Activated CD8-positive, alpha-beta T cell treated with anti-CD3 and anti-CD28 coated beads for 36 hours (primary cell): ENCODE measurements around the gene USH1G. TPM values are rescaled to one million over a fixed set of nuclear protein-coding genes. Genes with fewer than 3 reads are reported as not detected.

Source experiments
- ATAC-seq: fragments of 200-7000 bp; cut with Tn5 transposase; one replicate; pipeline ENCODE4 v1.10.0; 2021; ENCODE audit warnings: mild to moderate bottlenecking, moderate library complexity
- CTCF ChIA-PET: fragments of 350-600 bp; sonication (Branson Sonifier 250); formaldehyde crosslinking; loops from one replicate; lab custom pipeline; 2021; ENCODE audit warnings: antibody characterized with exemption; lab: Charles Lee
- POLR2A ChIA-PET: fragments of 350-600 bp; sonication (Branson Sonifier 250); formaldehyde crosslinking; loops from one replicate; lab custom pipeline; 2021; ENCODE audit warnings: antibody characterized with exemption; lab: Charles Lee
- DNase-seq: peaks from one replicate; pipeline ENCODE4 v3.0.0-alpha.2; 2020
- H3K27ac Mint-ChIP-seq: one replicate; pipeline ENCODE4 v1.8.0; 2021; ENCODE audit warnings: mild to moderate bottlenecking, mixed read lengths
- H3K27me3 Mint-ChIP-seq: one replicate; pipeline ENCODE4 v1.8.0; 2021; ENCODE audit warnings: mixed read lengths
- H3K36me3 Mint-ChIP-seq: one replicate; pipeline ENCODE4 v1.8.0; 2021; ENCODE audit warnings: low read depth, mixed read lengths
- H3K4me1 Mint-ChIP-seq: one replicate; pipeline ENCODE4 v1.8.0; 2021; ENCODE audit warnings: low read depth, mixed read lengths
- H3K4me3 Mint-ChIP-seq: one replicate; pipeline ENCODE4 v1.8.0; 2021; ENCODE audit warnings: mild to moderate bottlenecking, moderate library complexity, mixed read lengths
- H3K9me3 Mint-ChIP-seq: one replicate; pipeline ENCODE4 v1.8.0; 2021; ENCODE audit warnings: mixed read lengths
- CTCF ChIP-seq: fragments of 200-600 bp; IDR thresholded peaks from one replicate; pipeline ENCODE4 v1.8.0; 2022; ENCODE audit warnings: antibody characterized with exemption, mild to moderate bottlenecking
- intact Hi-C: fragments of 100-400 bp; cut with micrococcal nuclease; formaldehyde crosslinking; loops from one replicate; pipeline ENCODE4 v1.10.0; 2022
- total RNA-seq, 2 experiments: library from RNA; stranded (reverse); gene quantifications; one replicate each; pipeline ENCODE4 v1.2.3, GENCODE V29; 2021

The USH1G gene
- not detected for total RNA-seq

- POLR2A ChIA-PET = interaction anchor here (1.1 kb wide), 1 partner anchor 50 kb away, joined by 4 read pairs; the partner anchor contains the start of gene FDXR
- Mint-ChIP-seq H3K9me3 (no peaks in the 10 kb centered on the region), H3K27ac (no peak within 1 kb of the TSS), H3K36me3 (no peaks in the 10 kb centered on the region), H3K4me3 (no peak within 1 kb of the TSS), H3K4me1 (peaks cover 10% of the 10 kb centered on the region), H3K27me3 (peaks cover 42% of the 10 kb centered on the region)
- CTCF ChIA-PET = interaction anchor here (1.1 to 9.3 kb wide), 8 partner anchors 9 to 114 kb away, joined by 3 to 73 read pairs (median 8); partner anchors contain the start of gene MRPL58
- intact Hi-C loops = loop anchor here (5.0 kb wide), 1 partner anchor 34 kb away; no protein-coding TSS in a partner anchor
- DNase-seq (no peak), ATAC-seq (peak; percentile 63)
- TF ChIP-seq CTCF = no peak
Measured at GRCh38 chr17:74922694-74923537, at the start of gene USH1G. Gene USH1G (minus strand): TSS chr17:74923255. CDS start chr17:74923073, 182 bp downstream.

GRCh38 chr17:74972107-74972972, 49.3 kb upstream of the USH1G start, which contains the start of gene HID1:
Gene HID1 (minus strand): TSS chr17:74972759. CDS start chr17:74972656, 103 bp downstream.
- ATAC-seq (peak; percentile 92), DNase-seq (peak; percentile 81)
- intact Hi-C loops = no loop called here
- TF ChIP-seq CTCF = no peak
- POLR2A ChIA-PET = interaction anchor here (0.9 to 1.5 kb wide), 5 partner anchors 40 to 110 kb away, joined by 3 to 6 read pairs (median 3); partner anchors contain the start of gene MRPL58
- Mint-ChIP-seq H3K27me3 (peaks cover 12% of the 10 kb centered on the region), H3K4me1 (peaks cover 11% of the 10 kb centered on the region), H3K4me3 (peak within 1 kb of the TSS; percentile 70), H3K36me3 (no peaks in the 10 kb centered on the region), H3K27ac (no peak within 1 kb of the TSS), H3K9me3 (no peaks in the 10 kb centered on the region)
- CTCF ChIA-PET = interaction anchor here (1.0 to 7.6 kb wide), 5 partner anchors 10 to 142 kb away, joined by 6 to 87 read pairs (median 8); partner anchors contain the start of gene CDR2L

GRCh38 chr17:74971842-74972106, 48.7 kb upstream of the USH1G start:
- ChIA-PET POLR2A (interaction anchor here (1.1 kb wide), 1 partner anchor 14 kb away, joined by 3 read pairs; no protein-coding TSS in a partner anchor), CTCF (interaction anchor here (0.9 to 7.6 kb wide), 5 partner anchors 10 to 40 kb away, joined by 3 to 87 read pairs (median 4); partner anchors contain the start of gene CDR2L)
- H3K27me3 Mint-ChIP-seq = peaks cover 12% of the 10 kb centered on the region
- H3K36me3 Mint-ChIP-seq = no peaks in the 10 kb centered on the region
- no peak for DNase-seq
- no peak for ATAC-seq
- H3K4me1 Mint-ChIP-seq = peaks cover 11% of the 10 kb centered on the region
- H3K27ac Mint-ChIP-seq = no peak overlapping the region
- H3K9me3 Mint-ChIP-seq = no peaks in the 10 kb centered on the region
- intact Hi-C loops = no loop called here
- no peak for TF ChIP-seq CTCF
- peak overlapping the region; percentile 70 for H3K4me3 Mint-ChIP-seq

- H3K27ac Mint-ChIP-seq = no peak overlapping the region
- H3K27me3 Mint-ChIP-seq = peaks cover 12% of the 10 kb centered on the region
- H3K36me3 Mint-ChIP-seq = no peaks in the 10 kb centered on the region
- no peak for ATAC-seq
- peak overlapping the region; percentile 70 for H3K4me3 Mint-ChIP-seq
- ChIA-PET CTCF (interaction anchor here (0.9 to 7.6 kb wide), 5 partner anchors 9 to 40 kb away, joined by 3 to 87 read pairs (median 4); partner anchors contain the start of gene CDR2L), POLR2A (interaction anchor here (1.1 kb wide), 1 partner anchor 13 kb away, joined by 3 read pairs; no protein-coding TSS in a partner anchor)
- intact Hi-C loops = no loop called here
- no peaks in the 10 kb centered on the region for H3K9me3 Mint-ChIP-seq
- DNase-seq = no peak
- no peak for TF ChIP-seq CTCF
- H3K4me1 Mint-ChIP-seq = peaks cover 11% of the 10 kb centered on the region
Measured at GRCh38 chr17:74971069-74971841, 48.2 kb upstream of the USH1G start.
